NCI-H2171 (cell line): Measurements from ENCODE around the gene MACROD2.
"Not testable (repeated sequence)": the region's sequence is repeated elsewhere in the genome, so short reads cannot be mapped to it uniquely, and the experiment has no call there.

Source experiments
- DNase-seq: peaks from one replicate; lab custom pipeline; 2025; lab: John Stamatoyannopoulos, UW

The MACROD2 gene

GRCh38 chr20:15976047-15976736 is 1980.9 kb downstream of the MACROD2 start:
- DNase-seq: peak; percentile 38

- no peak for DNase-seq
These were observed 1981.7 kb downstream of the MACROD2 start for GRCh38 chr20:15977026-15977425.

GRCh38 chr20:15977758-15978157 is 1982.4 kb downstream of the MACROD2 start:
- DNase-seq: no peak

GRCh38 chr20:15985494-15986368 is 1990.4 kb downstream of the MACROD2 start:
- DNase-seq: not testable (repeated sequence)

GRCh38 chr20:15986690-15987089 is 1991.4 kb downstream of the MACROD2 start:
- no peak for DNase-seq

GRCh38 chr20:15991279-15991678 is 1996.0 kb downstream of the MACROD2 start:
- no peak for DNase-seq

- DNase-seq: no peak
These were observed 1997.2 kb downstream of the MACROD2 start for GRCh38 chr20:15992564-15992963.

- DNase-seq: no peak
These were observed 2004.8 kb downstream of the MACROD2 start for GRCh38 chr20:16000112-16000511.

GRCh38 chr20:16001286-16001685 is 2006.0 kb downstream of the MACROD2 start:
- no peak for DNase-seq

- no peak for DNase-seq
These were observed 2008.0 kb downstream of the MACROD2 start for GRCh38 chr20:16003310-16003709.

- no peak for DNase-seq
These were observed 2009.0 kb downstream of the MACROD2 start for GRCh38 chr20:16004108-16004854.

- peak; percentile 59 for DNase-seq
These were observed 2010.0 kb downstream of the MACROD2 start for GRCh38 chr20:16005021-16005914.

- peak; percentile 33 for DNase-seq
These were observed 2010.7 kb downstream of the MACROD2 start for GRCh38 chr20:16005915-16006493.

GRCh38 chr20:16007164-16007563 is 2011.8 kb downstream of the MACROD2 start:
- no peak for DNase-seq

GRCh38 chr20:16007962-16008361 is 2012.6 kb downstream of the MACROD2 start:
- DNase-seq: no peak

GRCh38 chr20:16011056-16011455 is 2015.7 kb downstream of the MACROD2 start:
- no peak for DNase-seq

- no peak for DNase-seq
These were observed 2016.2 kb downstream of the MACROD2 start for GRCh38 chr20:16011519-16011918.

GRCh38 chr20:16012934-16013333 is 2017.6 kb downstream of the MACROD2 start:
- not testable (repeated sequence) for DNase-seq

GRCh38 chr20:16013631-16014030 is 2018.3 kb downstream of the MACROD2 start:
- peak; percentile 50 for DNase-seq

- no peak for DNase-seq
These were observed 2019.1 kb downstream of the MACROD2 start for GRCh38 chr20:16014436-16014835.

GRCh38 chr20:16017656-16018055 is 2022.3 kb downstream of the MACROD2 start:
- no peak for DNase-seq
